ENCODE measurements around the gene LLCFC1.

The LLCFC1 gene

GRCh38 chr7:142943706-142944268 is 4.5 kb downstream of the LLCFC1 start:
- TF ChIP-seq, protein P1, sequence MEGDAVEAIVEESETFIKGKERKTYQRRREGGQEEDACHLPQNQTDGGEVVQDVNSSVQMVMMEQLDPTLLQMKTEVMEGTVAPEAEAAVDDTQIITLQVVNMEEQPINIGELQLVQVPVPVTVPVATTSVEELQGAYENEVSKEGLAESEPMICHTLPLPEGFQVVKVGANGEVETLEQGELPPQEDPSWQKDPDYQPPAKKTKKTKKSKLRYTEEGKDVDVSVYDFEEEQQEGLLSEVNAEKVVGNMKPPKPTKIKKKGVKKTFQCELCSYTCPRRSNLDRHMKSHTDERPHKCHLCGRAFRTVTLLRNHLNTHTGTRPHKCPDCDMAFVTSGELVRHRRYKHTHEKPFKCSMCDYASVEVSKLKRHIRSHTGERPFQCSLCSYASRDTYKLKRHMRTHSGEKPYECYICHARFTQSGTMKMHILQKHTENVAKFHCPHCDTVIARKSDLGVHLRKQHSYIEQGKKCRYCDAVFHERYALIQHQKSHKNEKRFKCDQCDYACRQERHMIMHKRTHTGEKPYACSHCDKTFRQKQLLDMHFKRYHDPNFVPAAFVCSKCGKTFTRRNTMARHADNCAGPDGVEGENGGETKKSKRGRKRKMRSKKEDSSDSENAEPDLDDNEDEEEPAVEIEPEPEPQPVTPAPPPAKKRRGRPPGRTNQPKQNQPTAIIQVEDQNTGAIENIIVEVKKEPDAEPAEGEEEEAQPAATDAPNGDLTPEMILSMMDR (conservative IDR thresholded peaks at IDR 0.05; ENCODE audit: low read depth), result no peak
- H3K27ac ChIP-seq, result no peak overlapping the region
- CTCF ChIA-PET, result interaction anchor here (0.6 kb wide), 1 partner anchor 58 kb away, joined by 4 read pairs; no protein-coding TSS in a partner anchor
- peak; percentile 7 for DNase-seq (ENCODE audit: low spot score)
- POLR2A ChIA-PET (ENCODE audit: low non-redundant PET), result no interaction called here

GRCh38 chr7:142945001-142945400 is 5.7 kb downstream of the LLCFC1 start:
- DNase-seq (ENCODE audit: low spot score), result no peak
- ChIA-PET POLR2A (ENCODE audit: low non-redundant PET) (no interaction called here), CTCF (no interaction called here)
- H3K27ac ChIP-seq, result no peak overlapping the region
- TF ChIP-seq, protein P1 (conservative IDR thresholded peaks at IDR 0.05; ENCODE audit: low read depth), result no peak

DNA sequence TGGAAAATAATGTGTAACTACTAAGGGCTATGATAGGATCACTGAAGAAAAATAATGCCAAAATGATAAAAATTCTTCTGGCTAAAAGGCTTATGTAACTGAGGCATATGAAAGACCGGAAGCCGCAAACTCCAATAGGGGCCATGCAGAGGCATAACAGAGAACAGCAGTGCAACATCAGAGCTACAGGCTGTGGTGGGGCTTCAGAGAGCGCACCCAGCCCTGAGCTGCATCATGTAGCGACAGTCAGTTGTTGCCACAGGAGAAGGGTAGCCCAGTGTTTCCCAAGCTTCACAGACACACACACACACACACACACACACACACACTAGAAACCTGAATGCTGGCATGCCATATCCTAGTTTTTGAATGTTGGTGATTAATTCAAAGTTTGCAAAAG is 9.3 kb downstream of the LLCFC1 start:
- ChIA-PET CTCF (no interaction called here), POLR2A (ENCODE audit: low non-redundant PET) (no interaction called here)
- no peak for DNase-seq (ENCODE audit: low spot score)
- no peak overlapping the region for H3K27ac ChIP-seq
- TF ChIP-seq, protein P1 (conservative IDR thresholded peaks at IDR 0.05; ENCODE audit: low read depth), result no peak

DNA sequence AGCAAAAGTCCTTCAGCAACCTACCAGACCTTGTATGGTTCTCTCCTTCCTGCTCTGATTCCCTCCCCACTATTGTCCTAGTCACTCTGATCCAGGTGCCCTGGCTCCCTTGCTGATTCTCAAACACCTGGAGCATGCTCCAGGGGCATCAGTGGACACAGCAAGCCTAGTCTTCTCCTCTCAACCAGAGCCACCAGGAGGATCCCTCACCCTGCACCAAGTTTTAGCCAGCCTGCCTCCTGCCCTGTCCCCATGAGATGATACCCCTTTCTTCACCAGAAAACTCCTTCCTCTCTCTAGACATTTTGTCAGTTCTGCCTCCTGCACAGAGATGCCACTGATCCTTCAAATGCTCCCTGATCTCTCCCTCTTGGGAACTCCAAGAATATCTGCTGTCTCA is 11.0 kb downstream of the LLCFC1 start:
- no peak overlapping the region for H3K27ac ChIP-seq
- TF ChIP-seq, protein P1 (conservative IDR thresholded peaks at IDR 0.05; ENCODE audit: low read depth), result no peak
- POLR2A ChIA-PET (ENCODE audit: low non-redundant PET), result no interaction called here
- CTCF ChIA-PET, result interaction anchor here (0.5 kb wide), 1 partner anchor 1120 kb away, joined by 3 read pairs; no protein-coding TSS in a partner anchor
- DNase-seq (ENCODE audit: low spot score), result no peak

GRCh38 chr7:142954680-142955268 is 15.5 kb downstream of the LLCFC1 start:
- no peak for DNase-seq (ENCODE audit: low spot score)
- H3K27ac ChIP-seq, result no peak overlapping the region
- ChIA-PET CTCF (no interaction called here), POLR2A (ENCODE audit: low non-redundant PET) (interaction anchor here (0.8 kb wide), 1 partner anchor 36 kb away, joined by 3 read pairs; no protein-coding TSS in a partner anchor)
- TF ChIP-seq, protein P1 (conservative IDR thresholded peaks at IDR 0.05; ENCODE audit: low read depth), result no peak

- CTCF ChIA-PET, result no interaction called here
- no peak overlapping the region for H3K27ac ChIP-seq
- TF ChIP-seq, protein P1 (conservative IDR thresholded peaks at IDR 0.05; ENCODE audit: low read depth), result no peak
- peak; percentile 57 for DNase-seq (ENCODE audit: low spot score)
- POLR2A ChIA-PET (ENCODE audit: low non-redundant PET), result no interaction called here
Observed at GRCh38 chr7:142956951-142957623, 17.8 kb downstream of the LLCFC1 start.
